ENCODE data around the gene HHAT.

- TF ChIP-seq JUN (IDR thresholded peaks at IDR 0.05) (no peak), CTCF (IDR thresholded peaks at IDR 0.05) (no peak), RCOR1 (IDR thresholded peaks at IDR 0.05; ENCODE audit: low read depth, low read length) (no peak)
Measured at GRCh38 chr1:210336362-210336761, 7.7 kb downstream of the HHAT start.
